Fibroblast of skin of left quadriceps (primary cell): ENCODE results near the gene CEP72.
A peak's percentile ranks its signal among the peaks of the same experiment; 100 is the strongest.

Source experiments
- DNase-seq, 2 experiments: peaks; one replicate each; pipeline ENCODE4 v3.0.0-alpha.2; 2013; ENCODE audit warnings: low read depth in 2 of 2

The CEP72 gene

DNA sequence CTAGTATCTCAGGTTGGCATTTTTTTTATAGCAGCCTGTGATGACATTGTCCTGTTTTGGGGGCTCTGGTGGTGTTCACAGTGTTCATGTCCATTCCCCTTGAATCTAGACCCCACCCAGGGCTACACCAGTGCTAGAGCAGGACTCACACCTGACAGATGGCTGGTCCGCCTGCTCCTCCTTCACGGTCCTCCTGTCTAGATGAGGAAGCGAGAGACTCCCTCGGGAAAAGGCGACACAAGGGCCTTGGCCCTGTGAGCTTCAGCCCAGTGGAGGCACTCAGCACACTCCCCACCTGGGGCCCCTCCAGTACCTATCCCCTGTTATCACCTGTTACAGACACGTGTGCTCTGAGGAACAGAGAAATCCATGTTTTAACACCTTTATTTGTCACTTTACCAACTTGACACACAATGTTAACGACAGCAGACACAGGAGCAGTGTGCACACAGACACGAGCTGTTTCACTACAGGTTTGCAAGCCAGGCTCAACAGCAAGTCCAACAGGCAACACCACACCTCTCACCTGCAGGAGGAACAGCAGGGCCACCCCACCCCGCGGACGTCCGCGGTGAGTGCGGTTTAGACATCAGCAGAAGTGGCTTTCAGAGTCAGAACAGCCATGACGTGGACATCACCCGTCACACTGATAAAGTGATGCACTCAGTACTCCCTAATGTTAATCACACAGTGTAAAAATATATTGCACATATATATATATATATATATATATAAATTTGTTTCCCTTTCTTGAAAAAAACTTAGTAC, 47.5 kb downstream of the CEP72 start:
- DNase-seq: no peak

GRCh38 chr5:660491-661030, 48.4 kb downstream of the CEP72 start:
- DNase-seq: no peak

DNA sequence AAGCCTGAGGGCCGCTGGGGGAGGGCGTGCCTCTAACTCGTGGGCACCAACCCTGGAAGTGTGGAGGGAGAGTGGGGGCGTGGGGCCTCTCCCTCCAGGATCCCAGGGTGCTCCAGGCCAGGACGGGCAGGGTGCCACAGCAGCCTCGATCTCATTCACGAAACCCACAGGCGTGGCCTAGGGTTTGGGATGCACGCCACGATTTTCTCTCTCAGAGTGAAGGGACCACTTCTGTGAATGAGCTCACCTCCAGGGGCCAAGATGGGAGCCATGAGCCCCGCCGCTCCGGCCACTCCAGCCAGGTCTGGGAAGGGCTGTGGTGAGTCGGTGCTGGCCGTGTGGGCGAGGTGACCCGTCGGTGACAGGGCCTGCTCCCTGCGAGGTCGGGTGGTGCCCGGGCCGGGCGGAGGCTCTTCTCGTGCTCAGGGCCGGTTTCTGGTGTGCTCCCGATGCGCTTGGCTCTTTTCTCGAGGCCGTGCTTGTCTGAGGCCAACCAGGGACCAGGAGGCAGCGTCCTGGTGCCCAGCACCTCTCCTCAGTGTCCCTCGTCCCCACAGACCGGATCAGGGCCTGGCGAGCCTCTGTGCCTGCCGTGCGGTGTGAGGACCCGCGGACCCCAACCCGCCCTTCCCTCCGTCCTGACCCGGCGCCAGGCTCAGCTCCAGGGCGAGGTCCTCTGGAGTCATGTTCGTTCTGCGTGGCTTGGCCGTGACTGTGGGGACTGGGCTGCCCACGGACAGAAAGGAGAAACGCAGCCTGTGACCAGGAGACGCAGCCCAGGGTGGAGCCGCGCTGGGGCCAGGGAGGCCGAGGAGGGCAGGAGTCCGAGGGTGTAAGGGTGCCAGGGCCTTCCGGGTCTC, 50.0 kb downstream of the CEP72 start:
- no peak for DNase-seq

DNA sequence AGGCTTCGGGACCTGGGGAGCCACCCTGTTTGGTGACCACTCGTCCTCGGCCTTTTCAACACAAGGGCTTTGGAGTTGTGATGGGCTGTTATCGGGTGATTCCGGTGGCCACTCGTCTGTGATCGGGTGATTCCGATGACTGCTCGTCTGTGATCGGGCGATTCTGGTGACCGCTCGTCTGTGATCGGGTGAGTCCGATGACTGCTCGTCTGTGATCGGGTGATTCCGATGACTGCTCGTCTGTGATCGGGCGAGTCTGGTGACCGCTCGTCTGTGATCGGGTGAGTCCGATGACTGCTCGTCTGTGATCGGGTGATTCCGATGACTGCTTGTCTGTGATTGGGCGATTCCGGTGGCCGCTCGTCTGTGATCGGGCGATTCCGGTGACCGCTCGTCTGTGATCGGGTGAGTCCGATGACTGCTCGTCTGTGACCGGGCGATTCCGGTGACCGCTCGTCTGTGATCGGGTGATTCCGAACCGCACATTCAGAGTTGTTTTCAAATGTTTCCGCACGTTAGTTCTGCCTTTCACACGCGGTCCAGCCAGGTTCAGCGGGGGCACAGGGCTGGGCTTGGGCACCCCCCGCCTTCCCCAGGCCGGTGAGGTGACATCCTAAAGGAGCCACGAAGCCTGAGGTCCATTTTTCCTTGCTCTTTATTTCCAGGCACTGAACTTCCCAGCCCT, 50.8 kb downstream of the CEP72 start:
- no peak for DNase-seq

GRCh38 chr5:663436-664342, 51.5 kb downstream of the CEP72 start:
- DNase-seq: no peak

DNA sequence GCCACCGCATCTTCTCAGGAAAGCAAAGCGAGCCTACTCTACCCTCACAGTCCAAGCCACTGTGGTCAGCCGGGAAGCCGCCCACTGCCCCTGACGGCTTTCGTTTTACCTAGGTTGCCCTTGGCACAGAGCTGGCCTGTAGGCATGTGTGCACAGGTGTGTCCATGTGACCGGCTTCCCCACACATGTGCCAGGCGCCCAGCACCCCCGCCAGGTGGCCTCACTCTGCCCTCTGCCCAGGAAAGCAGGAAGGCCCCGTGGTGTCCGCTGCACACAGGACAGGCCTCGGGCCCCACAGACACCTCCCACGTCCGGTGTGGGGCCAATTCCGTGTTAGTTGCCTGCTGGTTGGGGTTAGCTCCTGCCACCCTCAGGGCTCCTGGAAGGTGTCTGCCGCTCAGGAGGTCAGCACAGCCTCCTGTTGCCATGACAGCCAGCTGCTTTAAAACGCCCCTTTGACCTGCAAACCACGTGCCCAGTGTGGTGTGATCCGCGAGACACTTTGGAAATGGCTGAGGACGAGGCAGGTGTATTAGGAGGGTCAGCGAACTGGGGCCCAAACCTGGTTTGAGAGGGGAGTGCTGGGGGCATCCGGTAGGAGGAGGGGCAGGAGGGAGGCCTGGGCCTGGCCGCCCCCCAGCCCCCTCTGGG, 52.3 kb downstream of the CEP72 start:
- DNase-seq: no peak

DNA sequence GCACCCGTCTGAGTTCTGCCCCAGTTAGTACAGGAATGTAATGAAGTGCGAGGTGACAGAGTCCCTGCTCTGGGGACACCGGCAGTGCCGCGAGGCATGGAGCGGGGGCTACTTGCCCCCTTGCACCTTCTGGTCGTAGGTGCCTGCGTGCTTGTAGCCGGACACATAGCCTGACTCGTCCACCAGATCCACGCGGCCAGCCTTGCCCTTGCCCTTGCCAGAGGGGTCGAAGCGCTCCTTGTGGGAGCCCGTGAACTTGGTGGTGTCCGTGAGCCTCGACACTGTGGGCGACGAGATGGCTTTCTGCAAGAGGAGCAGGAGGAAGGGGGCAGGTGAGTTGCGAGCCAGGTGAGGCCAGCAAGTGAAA, 52.8 kb downstream of the CEP72 start:
- DNase-seq: no peak

GRCh38 chr5:665541-665955, 53.4 kb downstream of the CEP72 start:
- DNase-seq: no peak

DNA sequence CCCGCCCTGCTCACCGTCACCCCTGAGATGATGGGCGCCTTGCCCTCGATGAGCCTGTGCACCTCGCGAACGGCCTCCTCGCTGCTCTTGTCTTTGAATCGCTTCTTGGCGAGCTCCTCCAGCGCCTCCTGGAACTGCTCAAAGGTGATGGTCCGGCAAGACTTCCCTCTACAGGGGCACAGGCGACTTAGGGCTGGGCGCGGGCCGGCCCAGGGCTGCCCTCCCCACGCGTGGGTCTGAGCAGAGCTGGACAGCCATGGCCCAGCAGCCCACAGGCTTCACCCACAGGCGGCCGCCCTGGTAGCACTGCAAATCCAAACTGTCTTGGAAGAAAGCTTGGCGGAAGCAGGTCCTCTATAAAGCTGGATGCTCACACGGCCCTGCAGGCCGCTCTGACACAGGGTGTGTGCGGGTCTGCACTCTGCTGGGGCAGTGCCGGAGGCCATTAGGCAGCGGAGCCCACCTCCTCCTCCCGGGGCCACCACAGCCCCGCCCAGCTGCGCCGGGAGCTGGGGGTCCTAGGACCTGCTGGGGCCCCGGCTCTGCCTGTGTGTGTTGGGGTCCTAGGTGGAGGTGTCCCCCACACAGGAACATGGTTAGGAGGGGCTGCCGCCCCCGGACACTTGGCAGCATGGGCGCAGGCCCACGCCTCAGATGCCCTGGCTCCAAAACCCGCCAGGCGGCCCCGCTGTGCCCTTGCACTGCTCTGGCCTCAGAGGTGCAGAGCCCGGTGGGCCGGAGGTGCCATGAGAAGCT, 54.0 kb downstream of the CEP72 start:
- no peak for DNase-seq

GRCh38 chr5:666816-667498, 54.8 kb downstream of the CEP72 start:
- no peak for DNase-seq

GRCh38 chr5:668283-668995, 56.3 kb downstream of the CEP72 start:
- DNase-seq: no peak

DNA sequence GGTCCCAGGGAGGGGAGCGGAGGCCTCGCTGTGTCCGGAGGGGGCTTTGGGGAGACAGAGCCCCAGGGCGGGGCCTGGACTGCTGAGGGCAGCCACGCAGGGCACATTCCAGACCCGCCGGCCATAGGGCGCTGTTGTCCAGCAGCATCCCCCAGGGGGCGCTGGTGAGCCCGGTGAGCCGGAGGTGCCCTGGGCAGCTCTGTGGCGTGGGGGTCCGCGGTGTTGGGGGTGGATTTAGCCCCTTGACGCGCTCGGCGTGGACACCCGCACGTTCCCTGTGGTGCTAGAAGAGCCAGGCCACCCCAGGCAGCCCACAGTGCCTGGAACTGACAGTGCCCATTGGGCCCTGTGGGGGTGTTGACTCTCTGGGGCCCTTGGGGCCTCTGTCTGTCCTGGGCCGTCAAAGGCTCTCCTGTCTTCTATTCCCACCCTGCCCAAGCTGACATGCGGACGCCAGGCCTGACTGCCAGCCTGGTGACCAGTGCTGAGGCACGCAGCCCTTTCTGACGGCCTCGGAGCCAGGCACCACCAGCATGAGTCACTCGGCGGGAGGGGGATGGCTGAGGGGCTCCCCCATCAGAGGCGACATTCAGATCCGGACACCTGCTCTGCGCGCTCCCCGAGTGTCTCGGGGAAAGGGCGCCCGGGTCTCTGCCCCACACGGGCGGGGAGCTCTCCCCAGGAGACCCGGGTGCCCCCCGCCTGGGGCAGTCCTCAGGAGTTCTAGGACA, 57.1 kb downstream of the CEP72 start:
- DNase-seq: no peak

DNA sequence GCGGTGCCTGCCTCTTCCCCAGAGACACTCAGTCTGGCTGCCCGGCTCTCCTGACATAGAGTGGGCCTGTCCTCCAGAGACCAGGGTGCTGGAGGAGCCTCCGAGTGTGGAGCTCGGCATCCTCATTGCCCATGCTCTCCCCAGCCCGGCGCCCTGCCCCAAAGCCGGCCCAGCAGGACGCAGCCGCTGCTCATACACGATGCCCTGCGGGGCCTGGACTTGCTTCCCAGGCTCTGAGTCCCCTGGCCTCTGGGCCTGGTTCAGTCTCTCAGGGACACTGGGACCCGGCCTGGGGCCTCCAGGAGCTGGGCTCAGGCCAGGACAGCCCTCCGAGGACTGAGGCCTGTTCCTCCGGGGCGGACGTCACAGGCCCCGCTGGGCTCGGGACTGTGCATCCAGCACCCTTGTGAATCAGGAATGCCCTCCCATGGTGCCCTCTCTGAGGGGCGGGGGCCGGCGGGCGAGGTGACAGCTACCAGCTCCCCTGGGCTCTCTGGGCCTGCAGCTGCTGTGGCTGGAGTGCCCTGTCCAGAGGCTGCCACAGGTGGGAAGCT, 57.8 kb downstream of the CEP72 start:
- no peak for DNase-seq

DNA sequence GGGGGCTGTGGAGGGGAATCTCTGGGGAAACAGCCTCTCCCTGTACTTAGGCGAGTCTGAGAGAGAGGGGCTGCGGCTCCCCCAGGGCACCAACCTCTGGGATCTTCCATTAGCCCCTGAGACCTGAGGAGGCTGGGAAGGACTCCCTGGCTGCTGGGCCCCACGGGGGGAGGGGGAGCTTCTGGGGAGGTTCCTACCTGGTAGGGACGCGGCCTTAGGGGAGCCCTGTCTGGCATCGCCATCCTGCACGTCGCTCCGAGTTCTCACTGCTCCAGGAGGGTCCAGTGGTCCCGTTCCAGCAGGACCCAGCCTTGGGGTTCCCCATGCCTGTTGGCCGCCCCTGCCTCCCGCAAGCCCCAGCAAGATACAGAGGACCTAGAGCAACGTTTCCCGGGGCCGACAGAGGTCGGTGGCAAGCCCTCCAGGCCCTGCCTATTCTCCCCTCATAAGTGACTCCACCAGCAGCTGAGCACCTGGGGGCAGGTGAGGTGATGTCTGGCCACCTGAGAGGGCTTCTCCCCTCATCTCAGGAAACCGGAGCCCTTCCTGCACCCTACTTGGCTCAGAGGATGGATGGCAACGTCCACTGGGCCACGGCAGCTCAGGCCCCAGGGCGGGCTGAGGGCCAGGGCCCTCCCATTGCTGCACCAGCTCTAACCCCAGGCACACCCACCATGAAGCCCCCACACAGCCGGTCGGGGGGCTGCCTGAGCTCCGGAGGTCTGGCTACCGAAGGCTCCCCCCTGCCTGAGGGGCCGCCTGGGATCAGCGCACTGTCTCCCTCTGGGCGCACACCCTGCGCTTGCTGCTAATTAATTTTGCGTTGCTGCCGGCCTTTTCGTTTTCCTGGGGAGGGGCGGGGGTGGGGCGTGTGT, 58.5 kb downstream of the CEP72 start:
- no peak for DNase-seq

DNA sequence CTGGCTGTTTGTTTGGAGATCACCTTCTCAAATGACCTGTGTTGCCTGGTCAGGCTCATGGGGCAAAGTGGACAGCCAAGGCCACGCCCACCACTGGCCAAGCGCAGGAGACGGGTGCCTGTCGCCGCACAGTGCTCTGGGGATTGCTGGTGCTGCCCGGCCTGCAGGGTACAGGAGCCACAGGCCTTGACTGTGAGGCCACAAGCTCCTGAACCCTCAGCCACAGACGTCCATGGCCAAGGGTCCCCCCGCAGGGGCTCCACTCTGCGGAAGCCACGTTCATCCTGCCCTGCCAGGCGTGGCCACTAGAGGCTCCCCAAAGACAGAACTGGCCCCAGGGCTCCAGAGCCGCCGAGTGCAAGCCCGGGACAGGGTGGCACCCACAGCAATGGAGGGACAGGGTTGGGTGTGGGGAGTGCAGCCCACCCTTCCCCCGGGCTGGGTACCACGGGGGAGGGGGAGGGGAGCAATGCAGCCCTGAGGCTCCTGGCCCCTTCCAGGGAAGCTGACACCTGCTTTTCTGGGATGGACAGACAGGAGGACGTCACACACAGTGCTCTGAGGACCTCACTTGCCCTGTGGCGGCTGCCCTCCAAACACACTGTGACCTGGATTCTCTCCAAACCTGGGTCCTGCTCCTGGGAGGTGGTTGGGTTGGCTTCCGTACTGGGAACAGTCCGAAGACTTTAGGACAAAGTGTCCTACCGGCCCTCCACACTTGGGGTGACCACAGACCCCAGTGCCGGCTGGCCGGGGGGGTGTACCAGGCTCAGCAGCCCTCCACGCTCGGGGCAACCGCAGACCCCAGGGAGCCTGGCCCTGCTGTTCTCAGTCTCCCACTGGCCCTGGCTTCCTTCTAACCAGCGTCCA, 59.6 kb downstream of the CEP72 start:
- peak; percentile 12 to 17 for DNase-seq
